ENCODE measurements around the gene RNASE1.
"Not testable (repeated sequence)": the region's sequence is repeated elsewhere in the genome, so short reads cannot be mapped to it uniquely, and the experiment has no call there.

RNASE1 gene

GRCh38 chr14:20772650-20773049, 30.0 kb downstream of the RNASE1 start:
- no peak for DNase-seq (ENCODE audit: low read depth)

- no peak for DNase-seq (ENCODE audit: low read depth)
Measured at GRCh38 chr14:20769421-20769820, 33.2 kb downstream of the RNASE1 start.

GRCh38 chr14:20768593-20768892, 34.1 kb downstream of the RNASE1 start:
- no peak for DNase-seq (ENCODE audit: low read depth)

- no peak for DNase-seq (ENCODE audit: low read depth)
Measured at GRCh38 chr14:20760950-20761349, 41.7 kb downstream of the RNASE1 start.

- DNase-seq (ENCODE audit: low read depth), result not testable (repeated sequence)
Measured at GRCh38 chr14:20759465-20759864, 43.2 kb downstream of the RNASE1 start.

- DNase-seq (ENCODE audit: low read depth), result no peak
Measured at GRCh38 chr14:20757965-20758364, 44.7 kb downstream of the RNASE1 start.

- DNase-seq (ENCODE audit: low read depth), result no peak
Measured at GRCh38 chr14:20755037-20755436, 47.6 kb downstream of the RNASE1 start.

- no peak for DNase-seq (ENCODE audit: low read depth)
Measured at GRCh38 chr14:20754308-20754707, 48.3 kb downstream of the RNASE1 start.

- DNase-seq (ENCODE audit: low read depth), result peak; percentile 0
Measured at GRCh38 chr14:20751963-20752562, 50.6 kb downstream of the RNASE1 start.

Measured in EH (cell line).